HUES6 (cell line): Measurements from ENCODE around the gene MPIG6B.
A peak's percentile ranks its signal among the peaks of the same experiment; 100 is the strongest.

ENCODE experiments used
- H3K27ac ChIP-seq: 2 replicates; pipeline ENCODE4 v1.7.0; 2013; ENCODE audit warnings: low read depth, mild to moderate bottlenecking, low read length, inconsistent platforms
- H3K27me3 ChIP-seq: 2 replicates; pipeline ENCODE4 v1.6.1; 2013; ENCODE audit warnings: low read length; ENCODE audit not compliant: control insufficient read depth, insufficient read depth
- H3K36me3 ChIP-seq: 2 replicates; pipeline ENCODE4 v1.6.1; 2013; ENCODE audit warnings: low read length; ENCODE audit not compliant: control insufficient read depth, insufficient read depth
- H3K4me1 ChIP-seq: 2 replicates; pipeline ENCODE4 v1.6.1; 2013; ENCODE audit warnings: low read length; ENCODE audit not compliant: control insufficient read depth, insufficient read depth
- H3K4me3 ChIP-seq: 2 replicates; pipeline ENCODE4 v1.5.1; 2013; ENCODE audit warnings: low read depth, low read length
- H3K9ac ChIP-seq: one replicate; pipeline ENCODE4 v1.6.1; 2013; ENCODE audit warnings: mild to moderate bottlenecking, low read length
- H3K9me3 ChIP-seq: 2 replicates; pipeline ENCODE4 v1.6.1; 2013; ENCODE audit warnings: low read depth, low read length; ENCODE audit not compliant: control insufficient read depth, insufficient read depth

MPIG6B gene

GRCh38 chr6:31763619-31763940 lies 40.4 kb downstream of the MPIG6B start:
- Histone ChIP-seq H3K4me1 (peaks cover 10% of the 10 kb centered on the region; the same call in 1 of the 2 replicates), H3K27me3 (no peaks in the 10 kb centered on the region), H3K9ac (no peak overlapping the region), H3K36me3 (peaks cover 47% of the 10 kb centered on the region), H3K9me3 (no peaks in the 10 kb centered on the region), H3K4me3 (no peak overlapping the region), H3K27ac (no peak overlapping the region)

- Histone ChIP-seq H3K9ac (no peak overlapping the region), H3K4me1 (peaks cover 10% of the 10 kb centered on the region; the same call in 1 of the 2 replicates), H3K27ac (no peak overlapping the region), H3K9me3 (no peaks in the 10 kb centered on the region), H3K27me3 (no peaks in the 10 kb centered on the region), H3K36me3 (peaks cover 43% of the 10 kb centered on the region), H3K4me3 (no peak overlapping the region)
Measured at GRCh38 chr6:31764198-31764597, 41.0 kb downstream of the MPIG6B start.

GRCh38 chr6:31765559-31765909 lies 42.4 kb downstream of the MPIG6B start:
- H3K9ac ChIP-seq = no peak overlapping the region
- peaks cover 29% of the 10 kb centered on the region for H3K36me3 ChIP-seq

GRCh38 chr6:31765910-31766794 lies 43.0 kb downstream of the MPIG6B start:
- no peak overlapping the region for H3K27ac ChIP-seq
- peaks cover 23% of the 10 kb centered on the region for H3K36me3 ChIP-seq
- no peaks in the 10 kb centered on the region for H3K9me3 ChIP-seq
- H3K9ac ChIP-seq = peak overlapping the region; percentile 35
- H3K4me3 ChIP-seq = peak overlapping the region; percentile 55
- no peaks in the 10 kb centered on the region for H3K27me3 ChIP-seq
- H3K4me1 ChIP-seq = peaks cover 10% of the 10 kb centered on the region; the same call in 1 of the 2 replicates

More at GRCh38 chr6:31765559-31765909, 42.4 kb downstream of the MPIG6B start:
- Histone ChIP-seq H3K27ac (no peak overlapping the region), H3K4me3 (peak overlapping the region; percentile 55; the same call in 1 of the 2 replicates), H3K4me1 (peaks cover 10% of the 10 kb centered on the region; the same call in 1 of the 2 replicates), H3K9me3 (no peaks in the 10 kb centered on the region), H3K27me3 (no peaks in the 10 kb centered on the region)

- no peaks in the 10 kb centered on the region for H3K27me3 ChIP-seq
- no peaks in the 10 kb centered on the region for H3K9me3 ChIP-seq
- H3K27ac ChIP-seq = no peak overlapping the region
- no peak overlapping the region for H3K4me3 ChIP-seq
- peaks cover 13% of the 10 kb centered on the region; the same call in 1 of the 2 replicates for H3K36me3 ChIP-seq
- H3K9ac ChIP-seq = no peak overlapping the region
- H3K4me1 ChIP-seq = peaks cover 10% of the 10 kb centered on the region; the same call in 1 of the 2 replicates
Measured at GRCh38 chr6:31767096-31767645, 44.0 kb downstream of the MPIG6B start.

GRCh38 chr6:31768363-31769257 lies 45.4 kb downstream of the MPIG6B start:
- H3K27ac ChIP-seq = no peak overlapping the region
- H3K4me3 ChIP-seq = no peak overlapping the region
- H3K9ac ChIP-seq = no peak overlapping the region
- H3K9me3 ChIP-seq = no peaks in the 10 kb centered on the region
- H3K36me3 ChIP-seq = peaks cover 4% of the 10 kb centered on the region; the same call in 1 of the 2 replicates
- peaks cover 6% of the 10 kb centered on the region; the same call in 1 of the 2 replicates for H3K4me1 ChIP-seq
- no peaks in the 10 kb centered on the region for H3K27me3 ChIP-seq

GRCh38 chr6:31769684-31770371 lies 46.7 kb downstream of the MPIG6B start:
- Histone ChIP-seq H3K36me3 (no peaks in the 10 kb centered on the region), H3K4me3 (no peak overlapping the region), H3K4me1 (peaks cover 6% of the 10 kb centered on the region; the same call in 1 of the 2 replicates), H3K27ac (no peak overlapping the region), H3K27me3 (no peaks in the 10 kb centered on the region), H3K9me3 (no peaks in the 10 kb centered on the region), H3K9ac (no peak overlapping the region)

- Histone ChIP-seq H3K36me3 (no peaks in the 10 kb centered on the region), H3K9ac (no peak overlapping the region), H3K4me3 (no peak overlapping the region), H3K27me3 (no peaks in the 10 kb centered on the region), H3K4me1 (peaks cover 6% of the 10 kb centered on the region; the same call in 1 of the 2 replicates), H3K27ac (no peak overlapping the region), H3K9me3 (no peaks in the 10 kb centered on the region)
Measured at GRCh38 chr6:31770860-31771259, 47.7 kb downstream of the MPIG6B start.

- H3K27ac ChIP-seq = no peak overlapping the region
- no peaks in the 10 kb centered on the region for H3K27me3 ChIP-seq
- H3K4me3 ChIP-seq = no peak overlapping the region
- H3K36me3 ChIP-seq = no peaks in the 10 kb centered on the region
- no peaks in the 10 kb centered on the region for H3K9me3 ChIP-seq
- peaks cover 1% of the 10 kb centered on the region; the same call in 1 of the 2 replicates for H3K4me1 ChIP-seq
- H3K9ac ChIP-seq = no peak overlapping the region
Measured at GRCh38 chr6:31771992-31772358, 48.8 kb downstream of the MPIG6B start.

- Histone ChIP-seq H3K4me3 (no peak overlapping the region), H3K27me3 (no peaks in the 10 kb centered on the region), H3K36me3 (peaks cover 30% of the 10 kb centered on the region), H3K9me3 (no peaks in the 10 kb centered on the region), H3K4me1 (peaks cover 6% of the 10 kb centered on the region; the same call in 1 of the 2 replicates), H3K27ac (no peak overlapping the region), H3K9ac (no peak overlapping the region)
Measured at GRCh38 chr6:31775184-31775583, 52.0 kb downstream of the MPIG6B start.
